Ramos (cell line): ENCODE measurements around the gene SH3RF1.
"Not testable (repeated sequence)": the region's sequence is repeated elsewhere in the genome, so short reads cannot be mapped to it uniquely, and the experiment has no call there.

Experiments
- in situ Hi-C: fragments of 300-500 bp; cut with MboI; formaldehyde crosslinking; loops from one replicate; pipeline ENCODE4 v1.14.3; 2022; ENCODE audit warnings: low sequenced_read_pairs; ENCODE audit not compliant: unreplicated experiment

Gene SH3RF1

DNA sequence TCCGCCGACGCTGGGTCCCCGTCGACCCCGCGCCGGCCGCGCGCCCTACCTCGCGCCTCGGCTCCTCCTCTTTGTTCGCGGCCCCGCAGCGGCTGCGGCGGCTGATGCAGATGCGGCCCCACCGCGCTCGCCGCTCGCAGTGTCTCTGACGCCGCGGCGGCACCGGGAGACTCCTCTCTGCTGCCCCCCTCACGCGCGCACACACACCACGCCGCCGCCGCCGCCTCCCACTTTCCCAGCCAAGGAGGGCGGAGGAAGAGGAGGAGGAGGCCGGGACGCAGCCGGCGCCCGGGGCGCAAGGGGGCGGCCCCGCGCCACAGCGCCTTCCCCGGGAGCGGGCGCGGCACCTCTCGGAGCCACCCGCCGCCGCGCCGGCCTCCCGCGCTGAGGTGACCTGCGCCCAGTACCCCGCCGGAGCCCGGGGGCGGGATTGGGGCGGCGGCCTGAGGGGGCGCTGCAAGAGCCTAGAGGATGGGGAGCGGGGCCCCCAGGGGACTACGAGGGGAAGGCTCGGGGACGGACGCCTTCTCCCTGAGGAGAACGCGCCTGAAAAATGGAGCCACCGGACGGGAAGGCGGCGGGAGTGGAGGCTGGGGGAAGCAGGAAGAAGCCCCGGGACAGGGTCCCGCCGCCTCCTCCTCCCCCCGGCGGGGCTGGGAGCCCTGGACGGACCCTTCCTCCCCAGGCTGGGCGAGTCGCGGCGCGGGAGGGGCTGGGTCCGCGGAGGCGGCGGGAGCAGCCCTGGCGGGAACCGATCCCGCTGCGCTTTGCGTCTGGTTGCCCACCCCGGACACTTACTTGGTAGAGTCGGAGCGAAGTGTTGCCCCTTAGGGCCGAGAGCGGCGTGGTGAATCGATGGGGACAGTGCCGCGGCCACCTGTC, at the start of gene SH3RF1:
Gene SH3RF1, minus strand, starts transcription at position 147 of the 882 bp plus-strand sequence. CDS start 1,744 bp downstream, outside the sequence.
- in situ Hi-C loops = no loop called here

DNA sequence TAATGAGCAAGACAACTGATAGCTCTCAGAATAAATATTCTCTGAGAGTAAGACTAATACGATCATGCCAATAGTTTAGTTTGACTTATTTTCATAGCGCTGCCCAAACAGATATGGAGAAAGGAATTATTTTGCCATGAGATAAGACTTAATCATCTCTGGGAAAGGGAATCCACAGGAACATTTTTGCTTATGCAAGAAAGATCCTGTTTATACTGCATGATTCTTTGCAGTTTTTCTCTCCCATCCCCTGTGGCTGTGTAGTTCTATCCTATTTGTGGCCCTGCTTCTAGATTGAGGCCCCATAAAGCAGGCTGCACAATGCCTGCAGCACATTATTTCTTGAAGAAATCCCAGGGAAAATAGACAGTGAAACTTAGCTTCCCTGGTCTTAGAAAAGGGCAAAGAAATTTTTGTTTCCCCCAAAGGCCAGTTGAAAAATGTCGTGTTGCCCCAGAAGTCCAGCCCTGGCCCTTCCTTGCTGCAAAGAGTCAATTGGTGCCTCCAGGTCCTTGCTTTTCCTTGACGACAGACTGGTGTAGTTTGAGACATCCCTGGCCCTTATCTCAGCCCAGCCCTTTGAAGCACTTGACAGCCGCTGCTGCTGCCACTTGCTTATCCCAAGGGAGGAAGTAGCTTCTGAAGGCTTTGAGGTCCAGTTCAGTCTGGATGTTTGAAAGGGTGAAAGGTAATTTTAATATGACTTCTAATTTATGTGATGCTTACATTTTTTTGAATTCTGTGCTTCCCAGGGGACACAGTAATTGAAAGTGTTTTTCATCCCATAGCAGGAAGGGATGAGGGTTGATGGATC, 45.0 kb upstream of the SH3RF1 start:
- in situ Hi-C loops = no loop called here

- in situ Hi-C loops = no loop called here
Observed at GRCh38 chr4:169314906-169315305, 44.1 kb upstream of the SH3RF1 start.

- in situ Hi-C loops = no loop called here
Observed at GRCh38 chr4:169313732-169314131, 43.0 kb upstream of the SH3RF1 start.

GRCh38 chr4:169312690-169313422, 42.1 kb upstream of the SH3RF1 start:
- in situ Hi-C loops = no loop called here

DNA sequence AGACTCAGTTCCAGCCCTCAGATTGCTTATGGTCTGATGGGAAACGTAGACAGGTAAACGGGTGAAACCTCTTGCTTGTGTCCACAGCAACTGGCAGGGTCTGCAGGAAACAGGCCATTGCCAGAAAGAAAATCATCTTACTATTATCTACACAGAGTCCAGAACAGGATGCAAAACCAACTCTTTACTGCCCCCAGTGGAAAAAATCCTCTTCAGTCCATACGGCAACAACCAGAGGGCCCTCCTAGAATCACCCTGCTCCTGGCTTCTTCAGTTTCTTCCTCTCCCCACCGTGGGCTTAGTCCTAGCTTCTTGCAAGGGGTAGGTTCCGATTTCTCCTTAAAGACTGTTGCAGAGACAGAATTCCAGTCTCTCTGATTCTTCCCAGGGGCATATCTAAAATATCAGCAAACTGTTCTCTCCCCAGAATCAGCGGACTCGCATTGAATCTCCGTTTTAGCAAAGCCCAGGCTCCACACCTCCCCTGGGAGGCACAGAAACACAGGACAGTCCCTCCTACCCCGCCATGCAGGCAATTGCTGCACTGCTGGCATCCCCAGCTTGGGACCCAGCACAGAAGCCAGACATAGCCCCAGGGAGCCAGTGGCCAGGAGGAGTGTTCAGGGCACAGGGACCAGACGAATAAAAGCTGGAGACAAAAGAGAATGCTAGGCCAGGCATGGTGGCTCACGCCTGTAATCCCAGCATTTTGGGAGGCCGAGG, 41.0 kb upstream of the SH3RF1 start:
- in situ Hi-C loops = no loop called here

GRCh38 chr4:169309326-169309967, 38.7 kb upstream of the SH3RF1 start:
- in situ Hi-C loops = no loop called here

DNA sequence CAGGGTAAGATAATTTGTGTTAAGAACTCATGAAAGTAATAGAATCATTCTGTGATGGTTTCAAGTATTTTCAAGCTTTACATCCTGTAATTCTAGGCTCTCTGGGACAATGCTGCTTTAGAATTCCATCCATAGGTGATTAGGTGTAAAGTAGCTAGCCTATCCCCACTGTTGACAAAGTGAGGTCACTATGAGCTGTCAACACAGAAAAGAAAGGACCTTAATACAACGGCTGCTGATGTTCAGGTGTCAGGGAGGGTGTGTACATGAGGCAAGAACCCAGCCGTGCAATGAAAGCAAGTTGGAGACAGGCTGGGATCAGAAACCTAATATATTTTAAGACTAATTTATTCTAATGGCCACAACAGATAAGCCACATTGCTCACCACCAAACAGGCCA, 36.8 kb upstream of the SH3RF1 start:
- in situ Hi-C loops = no loop called here

DNA sequence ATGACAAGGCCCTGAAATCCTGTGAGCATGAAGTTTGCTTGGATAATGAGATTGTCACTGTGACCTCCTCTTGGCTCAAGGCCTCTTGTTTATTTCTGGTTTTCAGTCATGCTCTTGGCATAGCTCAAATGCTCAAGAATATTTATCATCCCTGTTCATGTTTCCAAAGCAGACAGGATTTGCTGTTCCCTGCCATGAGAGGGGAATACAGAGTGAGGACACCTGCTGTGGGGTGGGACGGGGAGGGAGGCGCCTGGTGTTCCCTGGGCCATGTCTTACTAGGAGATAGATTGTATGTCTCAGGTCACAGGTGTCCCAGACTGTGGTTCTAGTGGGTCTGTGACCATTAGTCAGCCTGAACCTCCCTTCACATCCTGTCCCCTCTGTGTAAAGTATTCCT, 34.9 kb upstream of the SH3RF1 start:
- in situ Hi-C loops = no loop called here

GRCh38 chr4:169305173-169305572, 34.4 kb upstream of the SH3RF1 start:
- in situ Hi-C loops = no loop called here

DNA sequence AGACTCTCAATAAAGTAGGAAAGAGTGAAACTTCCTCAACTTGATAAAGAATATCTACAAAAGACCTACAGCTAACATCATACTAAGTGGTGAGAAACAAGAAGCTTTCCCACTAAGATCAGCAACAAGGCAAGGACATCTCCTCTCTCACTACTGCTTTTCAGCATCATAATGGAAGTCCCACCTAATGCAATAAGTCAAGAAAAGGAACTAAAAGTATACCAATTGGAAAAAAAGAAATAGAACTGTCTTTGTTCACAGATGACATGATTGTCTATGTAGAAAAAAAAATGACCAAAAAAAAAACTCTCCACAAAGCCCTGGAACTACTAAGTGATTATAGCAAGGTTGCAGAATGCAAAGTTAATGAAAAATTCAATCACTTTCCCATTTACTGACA, 25.1 kb upstream of the SH3RF1 start:
- in situ Hi-C loops = no loop called here

DNA sequence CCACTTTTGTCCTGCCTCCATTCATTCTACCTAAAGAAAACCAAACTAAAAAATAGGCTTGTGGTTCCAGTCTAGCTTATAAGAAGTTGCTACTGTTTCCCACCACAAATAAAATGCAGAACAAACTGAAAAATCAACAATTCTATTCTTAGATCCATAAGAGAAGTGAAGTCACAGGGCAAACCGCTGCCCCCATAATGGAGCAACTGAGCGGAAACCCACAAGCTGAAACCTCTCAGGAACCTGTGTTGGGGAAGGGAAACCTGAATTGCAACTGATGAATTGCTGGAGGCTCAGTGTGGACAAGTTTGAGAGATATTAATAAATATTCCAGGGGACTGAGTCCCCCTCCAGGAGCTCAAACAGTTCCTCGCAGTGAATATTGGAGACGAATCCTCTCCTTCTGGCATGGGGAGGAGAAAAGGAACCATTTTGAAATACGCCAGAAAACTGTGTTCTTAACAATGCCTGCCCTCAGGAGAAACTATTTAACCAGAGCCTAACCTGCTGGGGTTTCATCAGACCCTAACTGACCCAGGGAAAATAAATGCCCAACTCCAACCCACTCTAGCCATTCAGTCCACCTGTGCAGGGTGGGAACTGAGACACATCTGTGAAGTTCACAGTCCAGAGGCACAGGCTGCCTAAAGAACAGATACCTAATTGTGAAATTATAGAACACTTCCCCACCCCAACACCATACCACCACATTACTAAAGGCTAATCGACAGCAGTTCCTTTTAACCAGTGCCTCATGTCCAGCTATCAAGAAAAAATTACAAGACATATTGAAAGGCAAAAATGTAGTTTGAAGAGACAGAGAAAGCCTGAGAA, 22.8 kb upstream of the SH3RF1 start:
- in situ Hi-C loops = no loop called here

DNA sequence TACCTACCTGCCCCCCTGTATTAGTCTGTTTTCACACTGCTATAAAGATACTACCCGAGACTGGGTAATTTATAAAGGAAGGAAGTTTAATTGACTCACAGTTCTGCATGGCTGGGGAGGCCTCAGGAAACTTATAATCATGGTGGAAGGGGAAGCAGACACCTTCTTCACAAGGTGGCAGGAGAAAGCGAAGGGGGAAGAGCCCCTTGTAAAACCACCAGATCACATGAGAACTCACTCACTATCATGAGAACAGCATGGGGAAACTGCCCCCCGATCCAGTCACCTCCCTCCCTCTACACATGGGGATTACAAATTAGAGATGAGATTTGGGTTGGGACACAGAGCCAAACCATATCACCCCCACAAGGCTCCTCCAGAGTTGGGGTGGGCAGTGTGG, 17.2 kb upstream of the SH3RF1 start:
- in situ Hi-C loops = not testable (repeated sequence)

- in situ Hi-C loops = no loop called here
Observed at GRCh38 chr4:169286562-169287301, 16.0 kb upstream of the SH3RF1 start.

- in situ Hi-C loops = no loop called here
Observed at GRCh38 chr4:169283114-169283509, 12.4 kb upstream of the SH3RF1 start.

DNA sequence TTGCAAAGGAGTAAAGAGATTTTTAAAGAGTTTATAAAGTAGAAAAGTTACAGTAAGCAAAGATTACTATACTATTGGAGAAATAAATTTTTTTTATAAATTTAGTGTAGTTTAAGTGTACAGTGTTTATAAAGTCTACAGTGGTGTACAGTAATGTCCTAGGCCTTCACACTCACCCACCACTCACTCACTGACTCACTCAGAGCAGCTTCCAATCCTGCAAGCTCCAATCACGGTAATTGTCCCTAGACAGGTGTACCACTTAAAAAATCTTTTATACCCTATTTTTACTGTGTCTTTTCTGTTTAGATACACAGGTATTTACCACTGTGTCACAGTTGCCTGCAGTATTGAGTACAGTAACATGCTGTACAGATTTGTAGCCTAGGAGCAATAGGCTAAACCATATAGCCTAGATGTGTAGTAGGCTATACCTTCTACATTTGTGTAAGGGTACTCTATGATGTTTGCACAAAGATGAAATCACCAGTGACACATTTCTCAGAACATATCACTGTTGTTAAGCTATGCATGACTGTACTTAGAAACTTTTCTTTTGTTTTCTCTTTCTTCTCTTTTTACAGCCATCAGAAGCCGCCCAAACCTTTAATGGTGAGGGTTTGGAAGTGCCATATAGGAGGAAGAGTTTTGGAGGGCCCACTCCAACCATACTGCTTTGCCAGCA, 11.8 kb upstream of the SH3RF1 start:
- in situ Hi-C loops = no loop called here

DNA sequence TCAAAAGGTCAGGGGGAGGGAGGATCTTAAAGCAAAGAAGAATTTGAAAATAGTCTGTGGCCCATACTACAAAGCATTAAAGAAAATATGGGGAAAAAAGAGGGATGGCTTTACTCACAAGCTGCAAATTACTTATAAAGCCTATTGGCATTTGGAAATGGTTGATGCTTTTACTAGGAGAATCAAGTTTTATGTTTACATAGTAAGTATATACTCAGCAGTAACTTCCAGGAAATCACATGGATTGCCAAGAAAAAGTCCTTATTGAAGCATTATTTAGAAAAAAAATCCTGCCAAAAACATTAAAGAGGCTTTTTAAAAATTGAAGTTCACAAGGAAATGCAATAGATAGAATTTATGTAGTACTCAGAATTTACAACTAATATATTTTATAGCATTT, 8.4 kb upstream of the SH3RF1 start:
- in situ Hi-C loops = no loop called here
